Measurements from ENCODE around the gene NFKB1.
"Not testable (repeated sequence)": the region's sequence is repeated elsewhere in the genome, so short reads cannot be mapped to it uniquely, and the experiment has no call there.

The NFKB1 gene

GRCh38 chr4:102614801-102615200, 113.6 kb downstream of the NFKB1 start:
- H3K36me3 ChIP-seq (ENCODE audit: control insufficient read depth in 1 of 2, insufficient read depth in 2 of 2, low read length in 2 of 2), result peaks cover 55 to 62% of the 10 kb centered on the region in 2 donors
- H3K27me3 ChIP-seq (ENCODE audit: low read depth, low read length), result no peaks in the 10 kb centered on the region
- H3K4me1 ChIP-seq (ENCODE audit: control insufficient read depth in 1 of 2, insufficient read depth in 2 of 2, low read length in 2 of 2), result no peaks in the 10 kb centered on the region
- H3K27ac ChIP-seq (ENCODE audit: low read length), result no peak overlapping the region
- H3K9me3 ChIP-seq (ENCODE audit: control insufficient read depth in 1 of 2, low read length in 2 of 2), result no peaks in the 10 kb centered on the region
- no peak overlapping the region for H3K4me3 ChIP-seq (ENCODE audit: low read depth in 1 of 2, low read length in 2 of 2)

DNA sequence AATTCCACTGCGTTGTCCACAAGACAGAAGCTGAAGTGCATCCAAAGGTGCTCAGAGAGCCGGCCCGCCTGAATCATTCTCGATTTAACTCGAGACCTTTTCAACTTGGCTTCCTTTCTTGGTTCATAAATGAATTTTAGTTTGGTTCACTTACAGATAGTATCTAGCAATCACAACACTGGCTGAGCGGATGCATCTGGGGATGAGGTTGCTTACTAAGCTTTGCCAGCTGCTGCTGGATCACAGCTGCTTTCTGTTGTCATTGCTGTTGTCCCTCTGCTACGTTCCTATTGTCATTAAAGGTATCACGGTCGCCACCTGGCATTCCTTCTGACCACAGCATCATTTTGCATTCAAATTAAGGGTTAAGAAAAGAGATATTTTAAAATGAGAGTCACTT, 115.5 kb downstream of the NFKB1 start:
- Histone ChIP-seq H3K9me3 (ENCODE audit: control insufficient read depth in 1 of 2, low read length in 2 of 2) (no peaks in the 10 kb centered on the region), H3K36me3 (ENCODE audit: control insufficient read depth in 1 of 2, insufficient read depth in 2 of 2, low read length in 2 of 2) (peaks cover 40 to 47% of the 10 kb centered on the region in 2 donors), H3K4me1 (ENCODE audit: control insufficient read depth in 1 of 2, insufficient read depth in 2 of 2, low read length in 2 of 2) (peaks cover 0 to 8% of the 10 kb centered on the region in 2 donors), H3K27ac (ENCODE audit: low read length) (no peak overlapping the region), H3K4me3 (ENCODE audit: low read depth in 1 of 2, low read length in 2 of 2) (no peak overlapping the region), H3K27me3 (ENCODE audit: low read depth, low read length) (no peaks in the 10 kb centered on the region)

DNA sequence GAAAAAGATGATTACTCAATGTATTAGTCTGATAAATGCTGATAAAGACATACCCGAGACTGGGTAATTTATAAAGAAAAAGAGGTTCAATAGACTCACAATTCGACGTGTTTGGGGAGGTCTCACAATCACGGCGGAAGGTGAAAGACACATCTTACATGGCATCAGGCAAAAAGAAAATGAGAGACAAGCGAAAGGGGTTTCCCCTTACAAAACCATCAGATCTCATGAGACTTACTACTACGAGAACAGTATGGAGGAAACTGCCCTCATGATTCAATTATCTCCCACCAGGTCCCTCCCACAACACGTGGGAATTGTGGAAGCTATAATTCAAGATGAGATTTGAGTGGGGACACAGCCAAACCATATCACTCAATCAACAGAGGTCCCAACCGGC, 117.9 kb downstream of the NFKB1 start:
- H3K36me3 ChIP-seq (ENCODE audit: control insufficient read depth in 1 of 2, insufficient read depth in 2 of 2, low read length in 2 of 2), result peaks cover 23 to 30% of the 10 kb centered on the region in 2 donors
- not testable (repeated sequence) for H3K27me3 ChIP-seq (ENCODE audit: low read depth, low read length); H3K27ac ChIP-seq (ENCODE audit: low read length); H3K4me1 ChIP-seq (ENCODE audit: control insufficient read depth in 1 of 2, insufficient read depth in 2 of 2, low read length in 2 of 2); H3K4me3 ChIP-seq (ENCODE audit: low read depth in 1 of 2, low read length in 2 of 2); H3K9me3 ChIP-seq (ENCODE audit: control insufficient read depth in 1 of 2, low read length in 2 of 2)

DNA sequence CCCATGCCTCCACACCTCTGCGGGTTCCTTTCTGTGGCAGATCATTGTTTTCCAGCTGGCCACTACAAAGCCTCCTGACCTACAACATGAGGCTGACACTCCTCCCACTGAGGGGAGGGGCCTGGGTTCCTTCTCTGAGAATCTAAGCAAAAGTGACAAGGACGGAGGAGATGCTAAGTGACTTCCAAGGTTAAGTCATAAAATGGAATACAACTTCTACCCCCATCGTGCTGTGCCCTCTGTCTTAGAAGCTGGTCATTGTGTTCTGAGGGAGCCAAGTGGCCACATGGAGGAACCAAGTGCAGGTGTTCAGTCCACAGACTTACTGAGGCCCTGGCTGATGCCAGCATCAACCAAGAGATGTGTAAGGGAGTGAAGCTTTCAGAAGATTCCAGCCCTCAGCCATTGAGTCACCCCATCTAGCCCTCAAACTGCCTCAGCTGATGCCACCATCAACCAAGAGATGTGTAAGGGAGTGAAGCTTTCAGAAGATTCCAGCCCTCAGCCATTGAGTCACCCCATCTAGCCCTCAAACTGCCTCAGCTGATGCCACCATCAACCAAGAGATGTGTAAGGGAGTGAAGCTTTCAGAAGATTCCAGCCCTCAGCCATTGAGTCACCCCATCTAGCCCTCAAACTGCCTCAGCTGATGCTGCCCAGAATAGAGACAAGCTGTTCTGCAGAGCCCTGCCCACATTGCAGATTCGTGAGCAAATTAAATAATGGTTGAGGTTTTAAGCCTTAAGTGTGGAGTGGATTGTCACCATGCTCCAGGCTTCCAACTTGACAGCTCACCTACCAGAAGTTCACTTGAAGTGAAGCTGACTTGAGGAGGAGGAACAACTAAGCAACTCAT, 118.8 kb downstream of the NFKB1 start:
- Histone ChIP-seq H3K27ac (ENCODE audit: low read length) (peak overlapping the region; percentile 11), H3K36me3 (ENCODE audit: control insufficient read depth in 1 of 2, insufficient read depth in 2 of 2, low read length in 2 of 2) (peaks cover 13 to 22% of the 10 kb centered on the region in 2 donors)
- not testable (repeated sequence) for H3K27me3 ChIP-seq (ENCODE audit: low read depth, low read length); H3K4me1 ChIP-seq (ENCODE audit: control insufficient read depth in 1 of 2, insufficient read depth in 2 of 2, low read length in 2 of 2); H3K9me3 ChIP-seq (ENCODE audit: control insufficient read depth in 1 of 2, low read length in 2 of 2); H3K4me3 ChIP-seq (ENCODE audit: low read depth in 1 of 2, low read length in 2 of 2)

GRCh38 chr4:102620697-102621497, 119.7 kb downstream of the NFKB1 start:
- Histone ChIP-seq H3K4me3 (ENCODE audit: low read depth in 1 of 2, low read length in 2 of 2) (no peak overlapping the region), H3K4me1 (ENCODE audit: control insufficient read depth in 1 of 2, insufficient read depth in 2 of 2, low read length in 2 of 2) (peaks cover 0 to 8% of the 10 kb centered on the region in 2 donors), H3K27ac (ENCODE audit: low read length) (peak overlapping the region; percentile 11), H3K9me3 (ENCODE audit: control insufficient read depth in 1 of 2, low read length in 2 of 2) (no peaks in the 10 kb centered on the region), H3K36me3 (ENCODE audit: control insufficient read depth in 1 of 2, insufficient read depth in 2 of 2, low read length in 2 of 2) (peaks cover 10 to 13% of the 10 kb centered on the region in 2 donors), H3K27me3 (ENCODE audit: low read depth, low read length) (no peaks in the 10 kb centered on the region)

DNA sequence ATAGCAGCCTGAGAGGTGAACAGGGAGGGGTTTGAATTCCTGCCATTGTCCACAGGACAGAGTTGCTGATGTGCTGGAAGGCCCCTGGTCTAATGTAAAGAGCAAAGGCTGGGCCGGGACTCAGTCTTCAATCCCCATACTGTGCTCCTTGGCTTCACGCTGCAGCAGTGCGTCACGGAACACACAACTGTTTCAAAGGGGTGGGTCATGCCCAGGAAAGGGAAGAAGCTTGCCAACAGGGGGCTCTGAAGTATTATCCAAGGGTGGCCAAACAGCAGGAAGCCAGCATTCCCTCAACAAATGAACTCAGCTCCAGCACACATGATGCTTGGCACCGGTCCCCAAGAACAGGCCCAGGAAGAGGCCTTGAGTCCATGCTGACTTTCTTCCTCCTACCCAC, 122.5 kb downstream of the NFKB1 start:
- Histone ChIP-seq H3K4me3 (ENCODE audit: low read depth in 1 of 2, low read length in 2 of 2) (no peak overlapping the region), H3K27me3 (ENCODE audit: low read depth, low read length) (no peaks in the 10 kb centered on the region), H3K4me1 (ENCODE audit: control insufficient read depth in 1 of 2, insufficient read depth in 2 of 2, low read length in 2 of 2) (peaks cover 0 to 8% of the 10 kb centered on the region in 2 donors), H3K9me3 (ENCODE audit: control insufficient read depth in 1 of 2, low read length in 2 of 2) (no peaks in the 10 kb centered on the region), H3K27ac (ENCODE audit: low read length) (no peak overlapping the region), H3K36me3 (ENCODE audit: control insufficient read depth in 1 of 2, insufficient read depth in 2 of 2, low read length in 2 of 2) (no peaks in the 10 kb centered on the region)

DNA sequence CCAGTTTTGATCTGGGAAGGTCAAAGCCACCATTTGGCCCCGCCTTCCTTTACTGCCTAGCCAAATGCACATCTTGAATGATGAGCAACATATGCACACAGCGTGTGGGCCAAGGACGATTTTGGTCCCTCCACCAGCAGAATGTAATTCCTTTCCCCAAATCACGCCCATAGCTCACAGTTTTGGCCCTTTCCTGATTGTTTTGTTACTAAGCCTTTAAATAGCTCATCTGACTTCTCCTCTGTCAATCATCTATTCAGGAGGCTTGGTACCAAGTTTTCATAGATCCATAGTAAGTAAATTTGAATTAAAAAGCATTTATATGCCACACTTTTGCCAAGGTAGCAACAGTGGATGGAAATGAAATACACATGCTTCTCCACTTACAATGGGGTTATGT, 123.3 kb downstream of the NFKB1 start:
- H3K9me3 ChIP-seq (ENCODE audit: control insufficient read depth in 1 of 2, low read length in 2 of 2), result no peaks in the 10 kb centered on the region

DNA sequence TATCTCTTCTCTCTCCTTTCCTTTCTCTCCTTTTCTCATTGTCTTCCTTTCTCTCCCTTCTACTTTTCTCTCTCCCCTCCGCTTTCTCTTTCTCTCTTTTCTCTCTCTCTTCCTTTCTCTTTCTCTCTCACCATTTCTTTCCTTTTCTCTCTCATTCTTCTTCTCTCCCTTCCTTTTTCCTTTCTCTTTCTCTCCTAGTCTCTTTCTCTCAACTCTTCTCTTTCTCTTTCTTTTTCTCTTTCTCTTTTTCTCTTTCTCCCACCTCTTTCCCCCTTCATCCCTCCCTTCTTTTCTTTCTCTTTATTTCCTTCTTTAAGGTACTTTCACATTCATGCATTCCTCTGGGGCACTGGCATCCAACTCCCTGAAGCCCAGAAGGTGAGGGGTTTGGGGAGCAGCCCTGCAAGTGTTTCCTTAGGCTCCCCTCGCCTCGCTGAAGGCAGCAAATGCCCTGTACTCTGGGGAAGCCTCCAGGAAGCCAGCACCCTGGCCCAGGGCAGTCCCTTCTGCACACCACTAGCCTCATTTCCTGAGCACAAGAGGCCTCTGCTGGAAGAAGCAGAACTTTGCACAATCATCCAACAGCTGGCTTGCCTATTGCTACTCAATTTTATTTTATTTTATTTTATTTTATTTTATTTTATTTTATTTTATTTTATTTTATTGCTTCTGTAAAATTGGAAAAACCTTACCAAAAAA, 124.2 kb downstream of the NFKB1 start:
- Histone ChIP-seq H3K9me3 (ENCODE audit: control insufficient read depth in 1 of 2, low read length in 2 of 2) (no peaks in the 10 kb centered on the region), H3K27ac (ENCODE audit: low read length) (no peak overlapping the region), H3K27me3 (ENCODE audit: low read depth, low read length) (no peaks in the 10 kb centered on the region), H3K4me1 (ENCODE audit: control insufficient read depth in 1 of 2, insufficient read depth in 2 of 2, low read length in 2 of 2) (peaks cover 0 to 6% of the 10 kb centered on the region in 2 donors), H3K4me3 (ENCODE audit: low read depth in 1 of 2, low read length in 2 of 2) (no peak overlapping the region), H3K36me3 (ENCODE audit: control insufficient read depth in 1 of 2, insufficient read depth in 2 of 2, low read length in 2 of 2) (no peaks in the 10 kb centered on the region)

More for the DNA sequence above, 123.3 kb downstream of the NFKB1 start:
- Histone ChIP-seq H3K36me3 (ENCODE audit: control insufficient read depth in 1 of 2, insufficient read depth in 2 of 2, low read length in 2 of 2) (no peaks in the 10 kb centered on the region), H3K27me3 (ENCODE audit: low read depth, low read length) (no peaks in the 10 kb centered on the region), H3K27ac (ENCODE audit: low read length) (no peak overlapping the region), H3K4me1 (ENCODE audit: control insufficient read depth in 1 of 2, insufficient read depth in 2 of 2, low read length in 2 of 2) (peaks cover 0 to 8% of the 10 kb centered on the region in 2 donors), H3K4me3 (ENCODE audit: low read depth in 1 of 2, low read length in 2 of 2) (no peak overlapping the region)

- Histone ChIP-seq H3K4me1 (ENCODE audit: control insufficient read depth in 1 of 2, insufficient read depth in 2 of 2, low read length in 2 of 2) (no peaks in the 10 kb centered on the region), H3K9me3 (ENCODE audit: control insufficient read depth in 1 of 2, low read length in 2 of 2) (no peaks in the 10 kb centered on the region), H3K4me3 (ENCODE audit: low read depth in 1 of 2, low read length in 2 of 2) (no peak overlapping the region), H3K27me3 (ENCODE audit: low read depth, low read length) (no peaks in the 10 kb centered on the region), H3K36me3 (ENCODE audit: control insufficient read depth in 1 of 2, insufficient read depth in 2 of 2, low read length in 2 of 2) (peaks cover 0 to 6% of the 10 kb centered on the region in 2 donors), H3K27ac (ENCODE audit: low read length) (no peak overlapping the region)
Observed at GRCh38 chr4:102627831-102628523, 126.8 kb downstream of the NFKB1 start.

- no peaks in the 10 kb centered on the region for H3K4me1 ChIP-seq (ENCODE audit: control insufficient read depth in 1 of 2, insufficient read depth in 2 of 2, low read length in 2 of 2)
- no peak overlapping the region for H3K4me3 ChIP-seq (ENCODE audit: low read depth in 1 of 2, low read length in 2 of 2)
Observed at GRCh38 chr4:102629673-102630072, 128.5 kb downstream of the NFKB1 start.

More at GRCh38 chr4:102629673-102630072, 128.5 kb downstream of the NFKB1 start:
- Histone ChIP-seq H3K27me3 (ENCODE audit: low read depth, low read length) (no peaks in the 10 kb centered on the region), H3K9me3 (ENCODE audit: control insufficient read depth in 1 of 2, low read length in 2 of 2) (no peaks in the 10 kb centered on the region), H3K27ac (ENCODE audit: low read length) (no peak overlapping the region), H3K36me3 (ENCODE audit: control insufficient read depth in 1 of 2, insufficient read depth in 2 of 2, low read length in 2 of 2) (peaks cover 2 to 14% of the 10 kb centered on the region in 2 donors)
